HG02840 (cell line): ENCODE data around the gene APC2.

Experiments
- ATAC-seq: cut with Tn5 transposase; IDR thresholded peaks from one replicate; pipeline ENCODE4 v1.9.1; 2021; ENCODE audit warnings: mild to moderate bottlenecking, moderate library complexity, moderate number of reproducible peaks; ENCODE audit not compliant: unreplicated experiment, low FRiP score

APC2 gene

GRCh38 chr19:1445185-1445931, 4.6 kb upstream of the APC2 start:
- no peak for ATAC-seq

- ATAC-seq: no peak
Observed at GRCh38 chr19:1445932-1446712, 3.8 kb upstream of the APC2 start.

GRCh38 chr19:1446713-1447481, 3.0 kb upstream of the APC2 start:
- ATAC-seq: no peak

- no peak for ATAC-seq
Observed at GRCh38 chr19:1447504-1447903, 2.4 kb upstream of the APC2 start.

GRCh38 chr19:1447944-1448343, 2.0 kb upstream of the APC2 start:
- no peak for ATAC-seq

GRCh38 chr19:1450735-1451731, 1.1 kb downstream of the APC2 start:
- ATAC-seq: no peak

- ATAC-seq: no peak
Observed at GRCh38 chr19:1451916-1452801, 2.2 kb downstream of the APC2 start.

- no peak for ATAC-seq
Observed at GRCh38 chr19:1452802-1453524, 3.0 kb downstream of the APC2 start.

GRCh38 chr19:1453525-1454364, 3.8 kb downstream of the APC2 start:
- no peak for ATAC-seq

GRCh38 chr19:1455002-1455335, 5.0 kb downstream of the APC2 start:
- ATAC-seq: no peak

- ATAC-seq: no peak
Observed at GRCh38 chr19:1455336-1456120, 5.6 kb downstream of the APC2 start.

GRCh38 chr19:1456121-1456900, 6.4 kb downstream of the APC2 start:
- no peak for ATAC-seq

GRCh38 chr19:1457031-1457739, 7.3 kb downstream of the APC2 start:
- no peak for ATAC-seq

- ATAC-seq: no peak
Observed at GRCh38 chr19:1457892-1458291, 8.0 kb downstream of the APC2 start.

GRCh38 chr19:1459479-1459878, 9.6 kb downstream of the APC2 start:
- ATAC-seq: no peak
